ENCODE results near the gene ARMS2. TPM values are rescaled to one million over a fixed set of nuclear protein-coding genes. Genes with fewer than 3 reads are reported as not detected.

The ARMS2 gene
- total and polyA plus RNA-seq, 9 donors, result not detected

- no peak overlapping the region for H3K27ac ChIP-seq
- no peak for TF ChIP-seq CTCF (IDR thresholded peaks at IDR 0.05)
- TF ChIP-seq EP300 (IDR thresholded peaks at IDR 0.05), result no peak
- TF ChIP-seq POLR2A (IDR thresholded peaks at IDR 0.05), result no peak
- peaks cover 3% of the 10 kb centered on the region for H3K4me1 ChIP-seq (ENCODE audit: insufficient read depth)
- H3K4me3 ChIP-seq, result no peak overlapping the region
- H3K9me3 ChIP-seq, result no peaks in the 10 kb centered on the region
- no peaks in the 10 kb centered on the region for H3K36me3 ChIP-seq
- no peaks in the 10 kb centered on the region for H3K27me3 ChIP-seq
- intact Hi-C loops (cut with DNase I), result no loop called here
- no peak for DNase-seq
Measured at GRCh38 chr10:122421742-122422141, 32.7 kb upstream of the ARMS2 start.

GRCh38 chr10:122422266-122422989 is 32.0 kb upstream of the ARMS2 start:
- Histone ChIP-seq H3K27ac (no peak overlapping the region), H3K27me3 (no peaks in the 10 kb centered on the region), H3K9me3 (no peaks in the 10 kb centered on the region), H3K36me3 (no peaks in the 10 kb centered on the region), H3K4me3 (no peak overlapping the region), H3K4me1 (ENCODE audit: insufficient read depth) (peaks cover 3% of the 10 kb centered on the region)
- intact Hi-C loops (cut with DNase I), result no loop called here
- TF ChIP-seq POLR2A (IDR thresholded peaks at IDR 0.05) (no peak), EP300 (IDR thresholded peaks at IDR 0.05) (no peak), CTCF (IDR thresholded peaks at IDR 0.05) (no peak)
- WGBS, 3 donors, result 86 to 87% (median 87%) methylated on average over 5 of the region's 5 CpGs
- no peak for DNase-seq

- Histone ChIP-seq H3K27ac (no peak overlapping the region), H3K4me3 (no peak overlapping the region), H3K9me3 (no peaks in the 10 kb centered on the region), H3K4me1 (ENCODE audit: insufficient read depth) (peaks cover 3% of the 10 kb centered on the region), H3K36me3 (no peaks in the 10 kb centered on the region), H3K27me3 (no peaks in the 10 kb centered on the region)
- no peak for DNase-seq
- intact Hi-C loops (cut with DNase I), result no loop called here
- TF ChIP-seq CTCF (IDR thresholded peaks at IDR 0.05) (no peak), POLR2A (IDR thresholded peaks at IDR 0.05) (no peak), EP300 (IDR thresholded peaks at IDR 0.05) (no peak)
- 80 to 94% (median 82%) methylated on average over 2 of the region's 2 CpGs for WGBS, 3 donors
Measured at GRCh38 chr10:122424059-122424458, 30.4 kb upstream of the ARMS2 start.

- no peak for TF ChIP-seq EP300 (IDR thresholded peaks at IDR 0.05)
- TF ChIP-seq POLR2A (IDR thresholded peaks at IDR 0.05), result no peak
- TF ChIP-seq CTCF (IDR thresholded peaks at IDR 0.05), result no peak
- H3K36me3 ChIP-seq, result no peaks in the 10 kb centered on the region
- H3K27ac ChIP-seq, result no peak overlapping the region
- H3K27me3 ChIP-seq, result no peaks in the 10 kb centered on the region
- intact Hi-C loops (cut with DNase I), result no loop called here
- H3K4me3 ChIP-seq, result no peak overlapping the region
- no peaks in the 10 kb centered on the region for H3K9me3 ChIP-seq
- H3K4me1 ChIP-seq (ENCODE audit: insufficient read depth), result peaks cover 1% of the 10 kb centered on the region
- 92 to 93% (median 93%) methylated on average over 6 of the region's 6 CpGs for WGBS, 3 donors
- DNase-seq, result no peak
Measured at GRCh38 chr10:122426829-122427228, 27.6 kb upstream of the ARMS2 start.

Data from ovary (tissue), 9 donors.